GM12865 (cell line): ENCODE data around the gene JCHAIN.
"Not testable (repeated sequence)": the region's sequence is repeated elsewhere in the genome, so short reads cannot be mapped to it uniquely, and the experiment has no call there.

ENCODE experiments used
- DNase-seq: peaks from one replicate; pipeline ENCODE4 v3.0.0; 2010; ENCODE audit warnings: low read depth
- H3K4me3 ChIP-seq: 2 replicates; pipeline ENCODE4 v1.5.1; 2011; ENCODE audit warnings: mild to moderate bottlenecking, low read depth, low read length, control low read depth
- CTCF ChIP-seq: IDR thresholded peaks from 2 replicates; pipeline ENCODE4 v1.5.1; 2011; ENCODE audit warnings: low read length, control low read depth, low read depth, inconsistent platforms; ENCODE audit not compliant: insufficient read depth; ENCODE audit errors: missing control alignments

Gene JCHAIN

DNA sequence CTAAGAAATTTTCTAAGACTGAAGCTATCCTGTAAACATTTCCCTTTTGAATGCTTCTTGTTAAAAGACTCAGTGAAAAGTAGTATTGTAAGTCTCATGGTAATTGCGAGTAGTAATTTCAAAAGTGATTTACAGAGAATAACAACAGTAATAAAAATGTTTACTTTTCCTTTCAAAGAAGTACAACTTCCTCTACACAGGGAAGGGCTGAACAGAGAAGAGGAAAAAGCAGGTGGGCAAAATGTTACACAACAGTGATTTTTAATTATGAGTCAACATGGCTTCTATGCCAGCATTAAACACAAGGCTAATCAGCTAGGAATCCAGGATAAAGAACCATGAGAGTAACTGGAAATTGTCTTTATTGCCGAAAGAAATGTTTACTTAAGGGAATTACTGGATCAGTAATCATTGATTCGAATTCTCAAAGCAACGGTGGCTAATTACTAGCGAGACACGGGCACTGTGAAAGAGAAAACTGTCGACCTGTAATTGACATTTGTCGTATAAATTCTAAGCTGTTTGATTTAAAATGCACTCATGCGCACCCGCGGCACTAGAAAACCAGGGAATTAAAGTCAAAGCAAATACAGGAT, 37.4 kb upstream of the JCHAIN start:
- DNase-seq = no peak
- no peak for TF ChIP-seq CTCF
- H3K4me3 ChIP-seq = peak overlapping the region; percentile 85

DNA sequence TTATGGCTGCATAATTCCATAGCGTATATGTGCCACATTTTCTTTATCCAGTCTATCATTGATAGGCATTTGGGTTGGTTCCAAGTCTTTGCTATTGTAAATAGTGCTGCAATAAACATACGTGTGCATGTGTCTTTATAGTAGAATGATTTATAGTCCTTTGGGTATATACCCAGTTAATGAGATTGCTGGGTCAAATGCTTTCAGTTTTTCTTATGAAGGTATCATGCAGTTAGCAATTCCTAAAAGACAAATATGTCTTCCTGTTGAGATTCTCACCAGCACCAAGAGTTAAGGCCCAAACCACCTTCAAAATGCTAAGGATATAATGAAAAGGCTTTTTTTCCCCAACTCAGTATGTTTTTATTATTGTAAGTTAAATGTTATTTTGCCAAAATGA, 36.3 kb upstream of the JCHAIN start:
- not testable (repeated sequence) for H3K4me3 ChIP-seq, DNase-seq

- TF ChIP-seq CTCF = no peak
- H3K4me3 ChIP-seq = no peak overlapping the region
- no peak for DNase-seq
Observed at GRCh38 chr4:70701271-70701670, 35.0 kb upstream of the JCHAIN start.

DNA sequence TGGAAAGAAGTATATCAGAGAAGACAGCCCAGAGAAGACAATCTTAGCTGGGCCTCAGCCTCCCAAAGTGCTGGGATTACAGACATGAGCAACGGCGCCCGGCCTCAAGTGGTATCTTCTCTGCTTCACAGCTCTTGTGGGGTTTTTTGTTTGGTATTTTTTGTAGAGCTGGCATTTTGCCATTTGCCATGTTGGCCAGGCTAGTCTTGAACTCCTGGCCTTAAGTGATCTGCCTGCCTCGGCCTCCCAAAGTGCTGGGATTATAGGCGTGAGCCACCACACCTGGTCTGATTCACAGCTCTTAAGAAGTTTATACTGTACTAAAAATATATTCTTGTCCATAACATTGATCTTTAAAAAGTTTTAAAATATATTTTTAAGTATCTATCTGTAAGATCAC, 34.4 kb upstream of the JCHAIN start:
- TF ChIP-seq CTCF = no peak
- no peak overlapping the region for H3K4me3 ChIP-seq
- DNase-seq = no peak

- not testable (repeated sequence) for H3K4me3 ChIP-seq, DNase-seq
Observed at GRCh38 chr4:70698435-70698834, 32.1 kb upstream of the JCHAIN start.

- not testable (repeated sequence) for H3K4me3 ChIP-seq, DNase-seq
Observed at GRCh38 chr4:70694633-70695032, 28.3 kb upstream of the JCHAIN start.

DNA sequence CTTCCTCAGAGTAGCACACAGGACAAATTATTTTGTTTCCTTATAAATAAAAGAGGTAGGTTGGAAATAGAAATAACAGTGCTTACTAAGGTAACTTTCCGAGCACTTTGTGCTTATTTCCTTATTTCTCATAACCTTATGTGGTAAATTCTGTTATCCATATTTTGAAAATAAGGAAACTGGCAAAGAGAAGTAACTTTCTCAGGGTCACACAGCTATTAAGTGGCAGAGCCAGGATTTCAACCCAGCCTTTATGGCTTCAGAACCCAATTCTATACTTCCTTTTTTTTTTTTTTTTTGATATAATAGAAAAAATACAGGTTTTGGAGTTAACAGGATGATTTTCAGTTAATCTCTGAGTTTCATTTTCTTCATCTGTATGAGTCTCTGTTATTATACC, 25.4 kb upstream of the JCHAIN start:
- DNase-seq = no peak
- no peak overlapping the region for H3K4me3 ChIP-seq
- no peak for TF ChIP-seq CTCF

GRCh38 chr4:70688795-70689231, 22.5 kb upstream of the JCHAIN start:
- TF ChIP-seq CTCF = no peak
- DNase-seq = no peak
- peak overlapping the region; percentile 71 for H3K4me3 ChIP-seq
